ACHN (cell line): Measurements from ENCODE around the gene UROD.
"Not testable (repeated sequence)": the region's sequence is repeated elsewhere in the genome, so short reads cannot be mapped to it uniquely, and the experiment has no call there.

Source experiments
- DNase-seq: peaks from one replicate; pipeline ENCODE4 v3.0.0-alpha.2; 2015
- in situ Hi-C: cut with HindIII; loops from 2 replicates; pipeline ENCODE4 v1.10.0; 2017; ENCODE audit warnings: low sequenced_read_pairs, low pct_ligation_motif_present, low pct_unique_long_range_greater_than_20kb

The UROD gene

GRCh38 chr1:45032837-45033236, 20.8 kb downstream of the UROD start:
- in situ Hi-C loops: no loop called here
- no peak for DNase-seq

GRCh38 chr1:45033356-45033755, 21.3 kb downstream of the UROD start:
- in situ Hi-C loops: no loop called here
- DNase-seq: no peak

- DNase-seq: no peak
- in situ Hi-C loops: no loop called here
Observed at GRCh38 chr1:45035631-45036301, 23.7 kb downstream of the UROD start.

- no peak for DNase-seq
- in situ Hi-C loops: no loop called here
Observed at GRCh38 chr1:45037456-45037855, 25.4 kb downstream of the UROD start.

GRCh38 chr1:45038240-45038639, 26.2 kb downstream of the UROD start:
- in situ Hi-C loops: no loop called here

GRCh38 chr1:45038661-45039364, 26.8 kb downstream of the UROD start:
- in situ Hi-C loops: no loop called here

More at GRCh38 chr1:45038240-45038639, 26.2 kb downstream of the UROD start:
- DNase-seq: no peak

GRCh38 chr1:45040297-45040696, 28.2 kb downstream of the UROD start:
- in situ Hi-C loops: no loop called here
- DNase-seq: no peak

More at GRCh38 chr1:45038661-45039364, 26.8 kb downstream of the UROD start:
- DNase-seq: no peak

GRCh38 chr1:45043094-45043493, 31.0 kb downstream of the UROD start:
- in situ Hi-C loops: no loop called here
- no peak for DNase-seq

- DNase-seq: no peak
- in situ Hi-C loops: no loop called here
Observed at GRCh38 chr1:45044916-45045315, 32.9 kb downstream of the UROD start.

GRCh38 chr1:45047032-45047431, 35.0 kb downstream of the UROD start:
- in situ Hi-C loops: no loop called here
- DNase-seq: no peak

GRCh38 chr1:45051005-45051772, 39.1 kb downstream of the UROD start:
- no peak for DNase-seq
- in situ Hi-C loops: no loop called here

- no peak for DNase-seq
- in situ Hi-C loops: no loop called here
Observed at GRCh38 chr1:45057542-45057941, 45.5 kb downstream of the UROD start.

- no peak for DNase-seq
- in situ Hi-C loops: no loop called here
Observed at GRCh38 chr1:45059829-45060228, 47.8 kb downstream of the UROD start.

- in situ Hi-C loops, DNase-seq: not testable (repeated sequence)
Observed at GRCh38 chr1:45062463-45062862, 50.4 kb downstream of the UROD start.

GRCh38 chr1:45065083-45065482, 53.0 kb downstream of the UROD start:
- in situ Hi-C loops: no loop called here
- DNase-seq: no peak
